Hepatocyte (in vitro differentiated cells): ENCODE data around the gene SSU72.

Experiments
- CTCF ChIP-seq: fragments of 200-600 bp; sonication (generic); IDR thresholded peaks from 2 replicates; pipeline ENCODE4 v1.5.1; 2016; ENCODE audit warnings: antibody characterized with exemption, mild to moderate bottlenecking; ENCODE audit not compliant: poor library complexity
- EZH2 ChIP-seq: fragments of 200-600 bp; sonication (generic); IDR thresholded peaks from 2 replicates; pipeline ENCODE4 v1.6.1; 2016; ENCODE audit warnings: antibody characterized with exemption, mild to moderate bottlenecking, borderline replicate concordance
- EZH2phosphoT487 ChIP-seq: fragments of 200-600 bp; sonication (generic); IDR thresholded peaks from one replicate; pipeline ENCODE4 v1.6.1; 2018; ENCODE audit warnings: antibody characterized with exemption, mild to moderate bottlenecking, low read depth, moderate library complexity; ENCODE audit not compliant: unreplicated experiment, severe bottlenecking

- no peak for TF ChIP-seq CTCF
- TF ChIP-seq EZH2, result no peak
- no peak for TF ChIP-seq EZH2phosphoT487
These were observed 43.3 kb upstream of the SSU72 start for GRCh38 chr1:1617925-1618324.
